HEK293 (cell line): ENCODE measurements around the gene SERPINA1.
A peak's percentile ranks its signal among the peaks of the same experiment; 100 is the strongest.

ENCODE experiments used
- CTCF ChIA-PET: fragments of 350-600 bp; formaldehyde crosslinking; extraction: SDS; loops from one replicate; lab custom pipeline; 2021; ENCODE audit warnings: antibody characterized with exemption; lab: Yijun Ruan, JAX
- POLR2A ChIA-PET: fragments of 300-600 bp; formaldehyde crosslinking; extraction: SDS; loops from one replicate; lab custom pipeline; 2020; ENCODE audit warnings: antibody characterized with exemption, inconsistent platforms; lab: Yijun Ruan, JAX
- H3K27ac ChIP-seq: fragments of 200-500 bp; sonication (Bioruptor generic); 2 replicates; pipeline ENCODE4 v1.5.1; 2014; ENCODE audit warnings: low read depth, low read length, control low read depth, inconsistent platforms; ENCODE audit errors: extremely low read depth
- H3K36me3 ChIP-seq, 2 experiments: fragments of 200-500 bp in 1 of 2; sonication (Bioruptor generic) in 1 of 2; 1 replicate in 1 of 2; 2 replicates in 1 of 2; pipeline ENCODE4 v1.5.1; 2014 to 2017; ENCODE audit warnings: inconsistent platforms in 2 of 2, low read length in 2 of 2; ENCODE audit not compliant: control insufficient read depth in 2 of 2, insufficient read depth in 1 of 2
- H3K4me1 ChIP-seq: fragments of 200-500 bp; sonication (Bioruptor generic); 2 replicates; pipeline ENCODE4 v1.5.1; 2014; ENCODE audit warnings: mild to moderate bottlenecking, low read length, inconsistent platforms; ENCODE audit not compliant: control insufficient read depth, insufficient read depth
- H3K4me3 ChIP-seq: 2 replicates; pipeline ENCODE4 v1.5.1; 2011; ENCODE audit warnings: low read depth, mild to moderate bottlenecking, control low read depth, low read length, moderate library complexity
- H3K9me3 ChIP-seq: fragments of 200-500 bp; sonication (Bioruptor generic); 2 replicates; pipeline ENCODE4 v1.5.1; 2014; ENCODE audit warnings: low read depth, low read length, inconsistent platforms; ENCODE audit not compliant: control insufficient read depth, insufficient read depth
- EGR2 ChIP-seq: fragments of 450-650 bp; formaldehyde crosslinking; IDR thresholded peaks from 2 replicates; pipeline ENCODE4 v1.5.1; 2016; ENCODE audit warnings: low read depth, missing biosample characterization, missing genetic modification characterization
- GLI2 ChIP-seq: fragments of 450-650 bp; formaldehyde crosslinking; IDR thresholded peaks from 2 replicates; pipeline ENCODE4; 2017; ENCODE audit warnings: missing biosample characterization, missing genetic modification characterization, low read depth, borderline replicate concordance
- HOXA7 ChIP-seq: sonication (generic); formaldehyde crosslinking; IDR thresholded peaks from 2 replicates; pipeline ENCODE4 v1.8.1; 2022; ENCODE audit warnings: missing genetic modification reagents, borderline replicate concordance
- IKZF3 ChIP-seq: fragments of 450-650 bp; IDR thresholded peaks from 2 replicates; pipeline ENCODE4 v1.5.0; 2018; ENCODE audit warnings: missing biosample characterization, mild to moderate bottlenecking, missing genetic modification characterization, moderate library complexity
- KLF17 ChIP-seq: fragments of 450-650 bp; formaldehyde crosslinking; IDR thresholded peaks from 2 replicates; pipeline ENCODE4 v1.5.1; 2016; ENCODE audit warnings: missing biosample characterization, missing genetic modification characterization
- WT1 ChIP-seq: fragments of 450-650 bp; formaldehyde crosslinking; IDR thresholded peaks from 2 replicates; pipeline ENCODE4 v1.5.1; 2016; ENCODE audit warnings: missing biosample characterization, missing genetic modification characterization
- YY1 ChIP-seq: fragments of 450-650 bp; formaldehyde crosslinking; IDR thresholded peaks from 2 replicates; pipeline ENCODE4 v1.5.1; 2018; ENCODE audit warnings: missing biosample characterization, missing genetic modification characterization
- ZBTB20 ChIP-seq: fragments of 450-650 bp; formaldehyde crosslinking; IDR thresholded peaks from 2 replicates; pipeline ENCODE4 v1.5.1; 2016; ENCODE audit warnings: missing biosample characterization, missing genetic modification characterization
- ZBTB21 ChIP-seq: fragments of 450-650 bp; formaldehyde crosslinking; IDR thresholded peaks from 2 replicates; pipeline ENCODE4 v1.5.1; 2017; ENCODE audit warnings: missing biosample characterization, missing genetic modification characterization
- ZFHX2 ChIP-seq: fragments of 450-650 bp; formaldehyde crosslinking; conservative IDR thresholded peaks from 2 replicates; pipeline ENCODE4 v1.5.1; 2016; ENCODE audit warnings: missing biosample characterization, missing genetic modification characterization
- ZFP69B ChIP-seq: fragments of 450-650 bp; formaldehyde crosslinking; IDR thresholded peaks from 2 replicates; pipeline ENCODE4 v1.5.1; 2016; ENCODE audit warnings: missing biosample characterization, missing genetic modification characterization
- ZNF138 ChIP-seq: fragments of 450-650 bp; formaldehyde crosslinking; IDR thresholded peaks from 2 replicates; pipeline ENCODE4 v1.5.1; 2016; ENCODE audit warnings: missing biosample characterization, missing genetic modification characterization, borderline replicate concordance
- ZNF239 ChIP-seq: fragments of 450-650 bp; formaldehyde crosslinking; IDR thresholded peaks from 2 replicates; pipeline ENCODE4 v1.5.1; 2016; ENCODE audit warnings: missing biosample characterization, missing genetic modification characterization
- ZNF280C ChIP-seq: fragments of 450-650 bp; formaldehyde crosslinking; IDR thresholded peaks from 2 replicates; pipeline ENCODE4 v1.5.1; 2016; ENCODE audit warnings: missing biosample characterization, missing genetic modification characterization
- ZNF311 ChIP-seq: fragments of 450-650 bp; formaldehyde crosslinking; IDR thresholded peaks from 2 replicates; pipeline ENCODE4 v1.5.1; 2017; ENCODE audit warnings: missing biosample characterization, missing genetic modification characterization, borderline replicate concordance
- ZNF324 ChIP-seq: fragments of 450-650 bp; formaldehyde crosslinking; IDR thresholded peaks from 2 replicates; pipeline ENCODE4 v1.5.1; 2016; ENCODE audit warnings: missing biosample characterization, missing genetic modification characterization
- ZNF366 ChIP-seq: fragments of 450-650 bp; formaldehyde crosslinking; conservative IDR thresholded peaks from 2 replicates; pipeline ENCODE4 v1.5.1; 2016; ENCODE audit warnings: missing biosample characterization, missing genetic modification characterization
- ZNF37A ChIP-seq: fragments of 450-650 bp; IDR thresholded peaks from 2 replicates; pipeline ENCODE4 v1.5.1; 2018; ENCODE audit warnings: missing biosample characterization, missing genetic modification characterization
- ZNF398 ChIP-seq: fragments of 450-650 bp; formaldehyde crosslinking; IDR thresholded peaks from 2 replicates; pipeline ENCODE4 v1.5.1; 2017; ENCODE audit warnings: missing biosample characterization, missing genetic modification characterization
- ZNF488 ChIP-seq: fragments of 450-650 bp; formaldehyde crosslinking; IDR thresholded peaks from 2 replicates; pipeline ENCODE4 v1.5.1; 2016; ENCODE audit warnings: missing biosample characterization, missing genetic modification characterization
- ZNF555 ChIP-seq: fragments of 450-650 bp; formaldehyde crosslinking; conservative IDR thresholded peaks from 2 replicates; pipeline ENCODE4 v1.5.1; 2017; ENCODE audit warnings: missing biosample characterization, mild to moderate bottlenecking, missing genetic modification characterization, inconsistent platforms
- ZNF624 ChIP-seq: fragments of 450-650 bp; formaldehyde crosslinking; IDR thresholded peaks from 2 replicates; pipeline ENCODE4 v1.5.1; 2017; ENCODE audit warnings: missing biosample characterization, missing genetic modification characterization
- ZNF776 ChIP-seq: fragments of 450-650 bp; formaldehyde crosslinking; IDR thresholded peaks from 2 replicates; pipeline ENCODE4 v1.5.0; 2017; ENCODE audit warnings: missing biosample characterization, missing genetic modification characterization, borderline replicate concordance
- TF ChIP-seq, protein P1 (sequence below): fragments of 450-650 bp; formaldehyde crosslinking; IDR thresholded peaks from 2 replicates; pipeline ENCODE4 v1.5.1; 2016; ENCODE audit warnings: missing biosample characterization, missing genetic modification characterization

SERPINA1 gene

DNA sequence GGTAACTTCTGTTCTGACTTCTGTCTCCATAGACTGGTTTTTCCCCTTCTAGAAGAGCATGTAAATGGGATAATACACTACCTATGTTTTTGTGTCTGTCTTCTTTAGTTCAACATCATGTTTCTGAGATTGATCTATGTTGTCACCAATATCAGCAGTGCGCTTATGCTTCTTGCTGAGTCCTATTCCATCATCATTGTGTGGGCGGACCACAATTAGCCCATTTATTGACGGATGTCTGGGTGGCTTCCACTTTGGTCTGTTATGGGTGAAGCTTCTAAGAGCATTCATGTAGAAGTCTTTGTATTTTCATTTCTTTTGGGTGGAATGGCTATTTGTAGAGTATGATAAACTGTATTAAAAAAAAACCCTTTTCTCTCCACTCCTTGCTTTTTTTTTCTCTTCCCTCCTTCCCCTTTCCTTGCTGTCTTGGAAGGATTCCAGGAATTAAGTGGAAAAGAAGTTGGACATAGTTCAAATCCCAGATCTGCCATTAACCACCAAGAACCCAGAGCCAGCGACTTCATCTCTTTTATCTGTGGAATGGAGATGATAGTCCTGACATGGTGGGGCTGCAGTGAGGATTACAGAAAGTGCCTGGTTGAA lies 7.0 kb upstream of the SERPINA1 start:
- CTCF ChIA-PET, result no interaction called here
- no peaks in the 10 kb centered on the region for H3K36me3 ChIP-seq
- POLR2A ChIA-PET, result no interaction called here
- H3K4me1 ChIP-seq, result no peaks in the 10 kb centered on the region
- no peak overlapping the region for H3K4me3 ChIP-seq
- H3K27ac ChIP-seq, result no peak overlapping the region
- TF ChIP-seq, protein P1, sequence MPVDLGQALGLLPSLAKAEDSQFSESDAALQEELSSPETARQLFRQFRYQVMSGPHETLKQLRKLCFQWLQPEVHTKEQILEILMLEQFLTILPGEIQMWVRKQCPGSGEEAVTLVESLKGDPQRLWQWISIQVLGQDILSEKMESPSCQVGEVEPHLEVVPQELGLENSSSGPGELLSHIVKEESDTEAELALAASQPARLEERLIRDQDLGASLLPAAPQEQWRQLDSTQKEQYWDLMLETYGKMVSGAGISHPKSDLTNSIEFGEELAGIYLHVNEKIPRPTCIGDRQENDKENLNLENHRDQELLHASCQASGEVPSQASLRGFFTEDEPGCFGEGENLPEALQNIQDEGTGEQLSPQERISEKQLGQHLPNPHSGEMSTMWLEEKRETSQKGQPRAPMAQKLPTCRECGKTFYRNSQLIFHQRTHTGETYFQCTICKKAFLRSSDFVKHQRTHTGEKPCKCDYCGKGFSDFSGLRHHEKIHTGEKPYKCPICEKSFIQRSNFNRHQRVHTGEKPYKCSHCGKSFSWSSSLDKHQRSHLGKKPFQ, result no peak
- no peak for TF ChIP-seq ZNF555 (tag by site-specific recombination)
- no peak for TF ChIP-seq ZFP69B (tag by site-specific recombination)
- TF ChIP-seq ZNF324 (tag by site-specific recombination), result no peak
- TF ChIP-seq GLI2 (tag by site-specific recombination), result no peak
- TF ChIP-seq ZNF366 (tag by site-specific recombination), result no peak
- no peak for TF ChIP-seq ZNF37A
- TF ChIP-seq, all 188 proteins: peak for 0
- no peaks in the 10 kb centered on the region for H3K9me3 ChIP-seq

GRCh38 chr14:94394581-94395207 lies 6.3 kb upstream of the SERPINA1 start:
- H3K4me1 ChIP-seq, result no peaks in the 10 kb centered on the region
- H3K36me3 ChIP-seq, result no peaks in the 10 kb centered on the region
- ChIA-PET POLR2A (no interaction called here), CTCF (interaction anchor here (1.2 kb wide), 1 partner anchor 92 kb away, joined by 3 read pairs; no protein-coding TSS in a partner anchor)
- TF ChIP-seq ZFHX2 (peak; percentile 88), WT1 (tag by site-specific recombination) (no peak), ZNF488 (tag by site-specific recombination) (no peak), ZNF280C (no peak), EGR2 (tag by site-specific recombination) (peak; percentile 71; the same call in 1 of the 2 replicates), ZNF398 (tag by site-specific recombination) (0 out of 2 replicates have a peak, but pooled peaks have one; percentile 18)
- H3K27ac ChIP-seq, result no peak overlapping the region
- no peak overlapping the region for H3K4me3 ChIP-seq
- H3K9me3 ChIP-seq, result no peaks in the 10 kb centered on the region

- CTCF ChIA-PET, result interaction anchor here (1.2 kb wide), 1 partner anchor 92 kb away, joined by 3 read pairs; no protein-coding TSS in a partner anchor
- H3K27ac ChIP-seq, result no peak overlapping the region
- no peaks in the 10 kb centered on the region for H3K9me3 ChIP-seq
- H3K4me3 ChIP-seq, result no peak overlapping the region
- no peaks in the 10 kb centered on the region for H3K4me1 ChIP-seq
- H3K36me3 ChIP-seq, result no peaks in the 10 kb centered on the region
- POLR2A ChIA-PET, result no interaction called here
- TF ChIP-seq ZFHX2 (no peak), IKZF3 (tag by site-specific recombination) (no peak), ZBTB21 (tag by site-specific recombination) (no peak), YY1 (tag by site-specific recombination) (no peak), ZBTB20 (tag by site-specific recombination) (no peak), HOXA7 (CRISPR knock-in tag) (no peak), ZNF239 (tag by site-specific recombination) (no peak), KLF17 (tag by site-specific recombination) (no peak), ZNF624 (tag by site-specific recombination) (no peak), ZNF311 (tag by site-specific recombination) (no peak), ZNF138 (tag by site-specific recombination) (no peak), ZNF776 (no peak)
These were observed 5.7 kb upstream of the SERPINA1 start for GRCh38 chr14:94394025-94394493.
